H1 (cell line): ENCODE measurements around the gene SOST. TPM values are rescaled to one million over a fixed set of nuclear protein-coding genes. Genes with fewer than 3 reads are reported as not detected.

Experiments used
- CTBP2 ChIP-seq: IDR thresholded peaks from 2 replicates; pipeline ENCODE4 v1.7.0; 2011; ENCODE audit warnings: borderline replicate concordance, mild to moderate bottlenecking, moderate library complexity, mixed read lengths, low read length; ENCODE audit not compliant: insufficient read depth, insufficient read length
- GABPA ChIP-seq: IDR thresholded peaks from 2 replicates; pipeline ENCODE4 v1.6.1; 2011; ENCODE audit warnings: mild to moderate bottlenecking, low read length, moderate library complexity, borderline replicate concordance; ENCODE audit not compliant: insufficient read depth
- TAF7 ChIP-seq: optimal IDR thresholded peaks from 2 replicates; pipeline ENCODE3; 2011; ENCODE audit warnings: low read depth, mild to moderate bottlenecking, inconsistent platforms, low read length, moderate library complexity, borderline replicate concordance
- USF2 ChIP-seq: IDR thresholded peaks from 2 replicates; pipeline ENCODE4 v1.6.1; 2011; ENCODE audit warnings: low read length, improper control_type of control experiment
- polyA plus RNA-seq, 7 experiments: library from polyadenylated mRNA; depleted of rRNA in 3 of 7; stranded (reverse) in 5 of 7; unstranded in 2 of 7; fragments of >200 nt in 5 of 7; fragments of 200-250 nt in 2 of 7; gene quantifications; 1 replicate in 5 of 7; 2 replicates in 1 of 7; 4 replicates in 1 of 7; pipeline versions ENCODE4 v1.2.1 to v1.2.3, GENCODE V29; 2011 to 2013; ENCODE audit warnings: missing spikeins in 2 of 7, mixed read lengths in 2 of 7
- total RNA-seq: library from RNA; stranded (reverse); fragmentation: NEBNext Ultra II Directional; extraction: Animal tissue kit (Norgen Biotek cat#: 25700); gene quantifications from 2 replicates; pipeline ENCODE4 v1.2.1, GENCODE V29; 2021

The SOST gene
- total and polyA plus RNA-seq, 2 of the 8 experiments (the other 6 are each of a cell fraction or from before 2014, with no cell fraction given) = 0.08 TPM; not detected in 1

GRCh38 chr17:43780135-43780534 is 21.5 kb upstream of the SOST start, which contains the start of gene CFAP97D1 (continued):
- TF ChIP-seq USF2 (no peak), GABPA (no peak), TAF7 (no peak), CTBP2 (no peak)
